HEK293 (cell line): ENCODE results near the gene CPA4.

ENCODE experiments used
- CTCF ChIA-PET: fragments of 350-600 bp; formaldehyde crosslinking; extraction: SDS; loops from one replicate; lab custom pipeline; 2021; ENCODE audit warnings: antibody characterized with exemption; lab: Yijun Ruan, JAX
- POLR2A ChIA-PET: fragments of 300-600 bp; formaldehyde crosslinking; extraction: SDS; loops from one replicate; lab custom pipeline; 2020; ENCODE audit warnings: antibody characterized with exemption, inconsistent platforms; lab: Yijun Ruan, JAX
- H3K27ac ChIP-seq: fragments of 200-500 bp; sonication (Bioruptor generic); 2 replicates; pipeline ENCODE4 v1.5.1; 2014; ENCODE audit warnings: low read depth, low read length, control low read depth, inconsistent platforms; ENCODE audit errors: extremely low read depth
- H3K36me3 ChIP-seq, 2 experiments: fragments of 200-500 bp in 1 of 2; sonication (Bioruptor generic) in 1 of 2; 1 replicate in 1 of 2; 2 replicates in 1 of 2; pipeline ENCODE4 v1.5.1; 2014 to 2017; ENCODE audit warnings: inconsistent platforms in 2 of 2, low read length in 2 of 2; ENCODE audit not compliant: control insufficient read depth in 2 of 2, insufficient read depth in 1 of 2
- H3K4me1 ChIP-seq: fragments of 200-500 bp; sonication (Bioruptor generic); 2 replicates; pipeline ENCODE4 v1.5.1; 2014; ENCODE audit warnings: mild to moderate bottlenecking, low read length, inconsistent platforms; ENCODE audit not compliant: control insufficient read depth, insufficient read depth
- H3K4me3 ChIP-seq: 2 replicates; pipeline ENCODE4 v1.5.1; 2011; ENCODE audit warnings: low read depth, mild to moderate bottlenecking, control low read depth, low read length, moderate library complexity
- H3K9me3 ChIP-seq: fragments of 200-500 bp; sonication (Bioruptor generic); 2 replicates; pipeline ENCODE4 v1.5.1; 2014; ENCODE audit warnings: low read depth, low read length, inconsistent platforms; ENCODE audit not compliant: control insufficient read depth, insufficient read depth
- IKZF3 ChIP-seq: fragments of 450-650 bp; IDR thresholded peaks from 2 replicates; pipeline ENCODE4 v1.5.0; 2018; ENCODE audit warnings: missing biosample characterization, mild to moderate bottlenecking, missing genetic modification characterization, moderate library complexity
- ZBTB21 ChIP-seq: fragments of 450-650 bp; formaldehyde crosslinking; IDR thresholded peaks from 2 replicates; pipeline ENCODE4 v1.5.1; 2017; ENCODE audit warnings: missing biosample characterization, missing genetic modification characterization
- ZEB2 ChIP-seq: fragments of 450-650 bp; formaldehyde crosslinking; IDR thresholded peaks from 2 replicates; pipeline ENCODE4 v1.5.1; 2016; ENCODE audit warnings: missing biosample characterization, missing genetic modification characterization
- ZFP37 ChIP-seq: fragments of 450-650 bp; formaldehyde crosslinking; IDR thresholded peaks from 2 replicates; pipeline ENCODE4 v1.5.1; 2016; ENCODE audit warnings: missing biosample characterization, missing genetic modification characterization
- ZNF132 ChIP-seq: fragments of 450-650 bp; formaldehyde crosslinking; IDR thresholded peaks from 2 replicates; pipeline ENCODE4 v1.5.1; 2017; ENCODE audit warnings: missing biosample characterization, missing genetic modification characterization, borderline replicate concordance
- ZNF175 ChIP-seq: fragments of 450-650 bp; formaldehyde crosslinking; IDR thresholded peaks from 2 replicates; pipeline ENCODE4 v1.5.1; 2016; ENCODE audit warnings: missing biosample characterization, missing genetic modification characterization
- ZNF184 ChIP-seq: fragments of 450-650 bp; IDR thresholded peaks from 2 replicates; pipeline ENCODE4 v1.5.1; 2018; ENCODE audit warnings: missing biosample characterization, mild to moderate bottlenecking, missing genetic modification characterization
- ZNF24 ChIP-seq: fragments of 450-650 bp; formaldehyde crosslinking; IDR thresholded peaks from 2 replicates; pipeline ENCODE4 v1.5.1; 2016; ENCODE audit warnings: missing biosample characterization, missing genetic modification characterization
- ZNF280D ChIP-seq: fragments of 450-650 bp; formaldehyde crosslinking; IDR thresholded peaks from 2 replicates; pipeline ENCODE4 v1.5.1; 2016; ENCODE audit warnings: missing biosample characterization, missing genetic modification characterization
- ZNF302 ChIP-seq: fragments of 450-650 bp; formaldehyde crosslinking; IDR thresholded peaks from 2 replicates; pipeline ENCODE4 v1.5.1; 2016; ENCODE audit warnings: missing biosample characterization, missing genetic modification characterization, low read depth
- ZNF529 ChIP-seq: fragments of 450-650 bp; formaldehyde crosslinking; IDR thresholded peaks from 2 replicates; pipeline ENCODE4 v1.5.1; 2017; ENCODE audit warnings: missing genetic modification characterization, missing biosample characterization; ENCODE audit not compliant: insufficient replicate concordance
- ZNF560 ChIP-seq: fragments of 450-650 bp; formaldehyde crosslinking; IDR thresholded peaks from 2 replicates; pipeline ENCODE4 v1.5.1; 2017; ENCODE audit warnings: missing biosample characterization, missing genetic modification characterization, borderline replicate concordance
- ZNF704 ChIP-seq: fragments of 450-650 bp; formaldehyde crosslinking; IDR thresholded peaks from 2 replicates; pipeline ENCODE4 v1.5.1; 2016; ENCODE audit warnings: missing biosample characterization, missing genetic modification characterization
- ZNF837 ChIP-seq: fragments of 450-650 bp; formaldehyde crosslinking; IDR thresholded peaks from 2 replicates; pipeline ENCODE4 v1.5.1; 2016; ENCODE audit warnings: missing biosample characterization, missing genetic modification characterization
- TF ChIP-seq, protein P1 (sequence below): fragments of 450-650 bp; formaldehyde crosslinking; IDR thresholded peaks from 2 replicates; pipeline ENCODE4 v1.5.1; 2016; ENCODE audit warnings: missing biosample characterization, missing genetic modification characterization
- TF ChIP-seq, protein P2 (sequence below): fragments of 450-650 bp; formaldehyde crosslinking; IDR thresholded peaks from 2 replicates; pipeline ENCODE4 v1.5.1; 2016; ENCODE audit warnings: missing biosample characterization, missing genetic modification characterization, borderline replicate concordance

Gene CPA4

GRCh38 chr7:130362251-130362816 is 69.4 kb downstream of the CPA4 start:
- Histone ChIP-seq H3K36me3 (no peaks in the 10 kb centered on the region), H3K27ac (no peak overlapping the region), H3K4me1 (peaks cover 14% of the 10 kb centered on the region), H3K9me3 (no peaks in the 10 kb centered on the region), H3K4me3 (no peak overlapping the region)
- ChIA-PET POLR2A (no interaction called here), CTCF (no interaction called here)
- TF ChIP-seq, protein P1, sequence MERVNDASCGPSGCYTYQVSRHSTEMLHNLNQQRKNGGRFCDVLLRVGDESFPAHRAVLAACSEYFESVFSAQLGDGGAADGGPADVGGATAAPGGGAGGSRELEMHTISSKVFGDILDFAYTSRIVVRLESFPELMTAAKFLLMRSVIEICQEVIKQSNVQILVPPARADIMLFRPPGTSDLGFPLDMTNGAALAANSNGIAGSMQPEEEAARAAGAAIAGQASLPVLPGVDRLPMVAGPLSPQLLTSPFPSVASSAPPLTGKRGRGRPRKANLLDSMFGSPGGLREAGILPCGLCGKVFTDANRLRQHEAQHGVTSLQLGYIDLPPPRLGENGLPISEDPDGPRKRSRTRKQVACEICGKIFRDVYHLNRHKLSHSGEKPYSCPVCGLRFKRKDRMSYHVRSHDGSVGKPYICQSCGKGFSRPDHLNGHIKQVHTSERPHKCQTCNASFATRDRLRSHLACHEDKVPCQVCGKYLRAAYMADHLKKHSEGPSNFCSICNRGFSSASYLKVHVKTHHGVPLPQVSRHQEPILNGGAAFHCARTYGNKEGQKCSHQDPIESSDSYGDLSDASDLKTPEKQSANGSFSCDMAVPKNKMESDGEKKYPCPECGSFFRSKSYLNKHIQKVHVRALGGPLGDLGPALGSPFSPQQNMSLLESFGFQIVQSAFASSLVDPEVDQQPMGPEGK (tag by site-specific recombination): no peak
- TF ChIP-seq ZFP37 (tag by site-specific recombination) (no peak), ZNF175 (no peak), ZNF280D (tag by site-specific recombination) (no peak), ZNF132 (tag by site-specific recombination) (no peak), ZNF302 (tag by site-specific recombination) (no peak)
- TF ChIP-seq, protein P2, sequence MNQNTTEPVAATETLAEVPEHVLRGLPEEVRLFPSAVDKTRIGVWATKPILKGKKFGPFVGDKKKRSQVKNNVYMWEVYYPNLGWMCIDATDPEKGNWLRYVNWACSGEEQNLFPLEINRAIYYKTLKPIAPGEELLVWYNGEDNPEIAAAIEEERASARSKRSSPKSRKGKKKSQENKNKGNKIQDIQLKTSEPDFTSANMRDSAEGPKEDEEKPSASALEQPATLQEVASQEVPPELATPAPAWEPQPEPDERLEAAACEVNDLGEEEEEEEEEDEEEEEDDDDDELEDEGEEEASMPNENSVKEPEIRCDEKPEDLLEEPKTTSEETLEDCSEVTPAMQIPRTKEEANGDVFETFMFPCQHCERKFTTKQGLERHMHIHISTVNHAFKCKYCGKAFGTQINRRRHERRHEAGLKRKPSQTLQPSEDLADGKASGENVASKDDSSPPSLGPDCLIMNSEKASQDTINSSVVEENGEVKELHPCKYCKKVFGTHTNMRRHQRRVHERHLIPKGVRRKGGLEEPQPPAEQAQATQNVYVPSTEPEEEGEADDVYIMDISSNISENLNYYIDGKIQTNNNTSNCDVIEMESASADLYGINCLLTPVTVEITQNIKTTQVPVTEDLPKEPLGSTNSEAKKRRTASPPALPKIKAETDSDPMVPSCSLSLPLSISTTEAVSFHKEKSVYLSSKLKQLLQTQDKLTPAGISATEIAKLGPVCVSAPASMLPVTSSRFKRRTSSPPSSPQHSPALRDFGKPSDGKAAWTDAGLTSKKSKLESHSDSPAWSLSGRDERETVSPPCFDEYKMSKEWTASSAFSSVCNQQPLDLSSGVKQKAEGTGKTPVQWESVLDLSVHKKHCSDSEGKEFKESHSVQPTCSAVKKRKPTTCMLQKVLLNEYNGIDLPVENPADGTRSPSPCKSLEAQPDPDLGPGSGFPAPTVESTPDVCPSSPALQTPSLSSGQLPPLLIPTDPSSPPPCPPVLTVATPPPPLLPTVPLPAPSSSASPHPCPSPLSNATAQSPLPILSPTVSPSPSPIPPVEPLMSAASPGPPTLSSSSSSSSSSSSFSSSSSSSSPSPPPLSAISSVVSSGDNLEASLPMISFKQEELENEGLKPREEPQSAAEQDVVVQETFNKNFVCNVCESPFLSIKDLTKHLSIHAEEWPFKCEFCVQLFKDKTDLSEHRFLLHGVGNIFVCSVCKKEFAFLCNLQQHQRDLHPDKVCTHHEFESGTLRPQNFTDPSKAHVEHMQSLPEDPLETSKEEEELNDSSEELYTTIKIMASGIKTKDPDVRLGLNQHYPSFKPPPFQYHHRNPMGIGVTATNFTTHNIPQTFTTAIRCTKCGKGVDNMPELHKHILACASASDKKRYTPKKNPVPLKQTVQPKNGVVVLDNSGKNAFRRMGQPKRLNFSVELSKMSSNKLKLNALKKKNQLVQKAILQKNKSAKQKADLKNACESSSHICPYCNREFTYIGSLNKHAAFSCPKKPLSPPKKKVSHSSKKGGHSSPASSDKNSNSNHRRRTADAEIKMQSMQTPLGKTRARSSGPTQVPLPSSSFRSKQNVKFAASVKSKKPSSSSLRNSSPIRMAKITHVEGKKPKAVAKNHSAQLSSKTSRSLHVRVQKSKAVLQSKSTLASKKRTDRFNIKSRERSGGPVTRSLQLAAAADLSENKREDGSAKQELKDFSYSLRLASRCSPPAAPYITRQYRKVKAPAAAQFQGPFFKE: no peak

DNA sequence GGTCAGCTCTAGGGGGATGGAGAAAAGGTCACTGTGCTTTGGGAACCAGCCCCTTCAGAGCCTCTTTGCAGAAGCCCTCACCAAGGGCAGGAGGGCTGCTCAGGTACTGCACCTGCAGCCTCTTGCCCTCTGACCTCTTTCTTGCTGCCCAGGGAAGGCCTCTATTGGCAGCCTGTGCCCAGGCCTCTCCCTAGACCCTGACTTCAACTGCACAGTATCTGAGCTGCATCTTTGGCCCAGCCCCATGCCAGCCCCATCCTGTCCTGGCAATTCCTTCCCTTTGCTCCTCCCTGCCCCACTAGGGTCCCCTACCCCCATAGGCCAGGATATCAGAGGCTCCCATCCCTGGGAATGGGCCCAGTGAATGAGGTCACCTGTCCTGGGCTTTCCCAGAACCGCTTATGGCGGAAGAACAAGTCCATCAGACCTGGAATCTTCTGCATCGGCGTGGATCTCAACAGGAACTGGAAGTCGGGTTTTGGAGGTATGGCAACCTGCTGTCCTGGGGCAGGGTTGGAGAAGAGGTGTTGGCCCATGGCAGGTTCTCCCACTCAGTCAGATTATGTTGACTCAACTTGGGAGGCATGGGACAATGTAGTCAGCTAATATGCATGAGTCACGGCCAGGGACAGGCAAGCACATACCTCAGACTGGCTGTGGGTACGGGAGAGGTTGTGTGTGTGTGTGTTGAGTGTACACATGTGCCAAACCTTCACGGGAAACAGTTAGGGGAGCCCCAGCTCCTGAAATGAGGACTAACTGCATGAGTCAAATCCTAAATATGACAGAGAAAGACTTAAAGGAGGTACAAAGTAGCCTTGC is 70.3 kb downstream of the CPA4 start:
- Histone ChIP-seq H3K9me3 (no peaks in the 10 kb centered on the region), H3K4me3 (no peak overlapping the region), H3K4me1 (peaks cover 14% of the 10 kb centered on the region), H3K36me3 (no peaks in the 10 kb centered on the region), H3K27ac (no peak overlapping the region; the same call in 1 of the 2 replicates)
- CTCF ChIA-PET: no interaction called here
- POLR2A ChIA-PET: no interaction called here
- no peak for TF ChIP-seq ZNF132 (tag by site-specific recombination)
- no peak for TF ChIP-seq IKZF3
- 0 out of 2 replicates have a peak, but pooled peaks have one; percentile 29 for TF ChIP-seq ZNF24 (tag by site-specific recombination)
- 0 out of 2 replicates have a peak, but pooled peaks have one; percentile 30 for TF ChIP-seq ZNF560 (tag by site-specific recombination)
- TF ChIP-seq ZNF704 (tag by site-specific recombination): no peak
- peak; percentile 59; the same call in 1 of the 2 replicates for TF ChIP-seq ZNF184 (tag by site-specific recombination)
- no peak for TF ChIP-seq ZNF837 (tag by site-specific recombination)
- TF ChIP-seq ZBTB21: no peak
- no peak for TF ChIP-seq ZEB2
- TF ChIP-seq ZNF529 (tag by site-specific recombination): no peak
- no peak for TF ChIP-seq ZNF280D (tag by site-specific recombination)
- peak; percentile 57; the same call in 1 of the 2 replicates for TF ChIP-seq ZFP37 (tag by site-specific recombination)
